ENCODE measurements around the gene PGAP6.

GRCh38 chr16:392450-393030 is 10.8 kb upstream of the PGAP6 start:
- TF ChIP-seq SP1 (IDR thresholded peaks at IDR 0.05; ENCODE audit: low read depth, low read length) (no peak), CTCF (IDR thresholded peaks at IDR 0.05; ENCODE audit: control extremely low read depth in 1 of 3, insufficient read depth in 1 of 3, low read depth in 1 of 3, low read length in 3 of 3) (no peak), MAFK (IDR thresholded peaks at IDR 0.05; ENCODE audit: low read depth, low read length) (no peak), ZNF274 (IDR thresholded peaks at IDR 0.05; ENCODE audit: borderline replicate concordance, extremely low read depth, low read length) (no peak), SP2 (IDR thresholded peaks at IDR 0.05; ENCODE audit: low read length) (no peak), POLR2AphosphoS5 (IDR thresholded peaks at IDR 0.05; ENCODE audit: low read depth, low read length) (no peak), HDAC6 (IDR thresholded peaks at IDR 0.05; ENCODE audit: low read depth, low read length) (no peak)

All from H1 (cell line).